DMS153 treated with DMSO at 0.1 percent for 48 hours (cell line): ENCODE data around the gene PRKAR1B.

ENCODE experiments used
- DNase-seq: peaks from one replicate; lab custom pipeline; 2025; ENCODE audit not compliant: unreplicated experiment; lab: John Stamatoyannopoulos, UW

Gene PRKAR1B

GRCh38 chr7:607938-608337 lies 119.1 kb downstream of the PRKAR1B start:
- DNase-seq, result no peak

GRCh38 chr7:605661-606450 lies 121.2 kb downstream of the PRKAR1B start:
- no peak for DNase-seq

GRCh38 chr7:604884-605531 lies 122.1 kb downstream of the PRKAR1B start:
- no peak for DNase-seq

GRCh38 chr7:604001-604883 lies 122.8 kb downstream of the PRKAR1B start:
- DNase-seq, result no peak

GRCh38 chr7:603152-603951 lies 123.7 kb downstream of the PRKAR1B start:
- DNase-seq, result no peak

- DNase-seq, result no peak
Observed at GRCh38 chr7:602341-603141, 124.5 kb downstream of the PRKAR1B start.

- no peak for DNase-seq
Observed at GRCh38 chr7:601595-602340, 125.3 kb downstream of the PRKAR1B start.

- DNase-seq, result no peak
Observed at GRCh38 chr7:601036-601594, 126.0 kb downstream of the PRKAR1B start.

GRCh38 chr7:600149-601035 lies 126.7 kb downstream of the PRKAR1B start:
- DNase-seq, result no peak

- no peak for DNase-seq
Observed at GRCh38 chr7:598899-599298, 128.2 kb downstream of the PRKAR1B start.

GRCh38 chr7:597348-598178 lies 129.5 kb downstream of the PRKAR1B start:
- no peak for DNase-seq

GRCh38 chr7:596819-597182 lies 130.3 kb downstream of the PRKAR1B start:
- DNase-seq, result no peak

- DNase-seq, result no peak
Observed at GRCh38 chr7:596071-596818, 130.8 kb downstream of the PRKAR1B start.

- DNase-seq, result no peak
Observed at GRCh38 chr7:595621-596010, 131.5 kb downstream of the PRKAR1B start.

GRCh38 chr7:594920-595620 lies 132.0 kb downstream of the PRKAR1B start:
- no peak for DNase-seq
